HepG2 (cell line): ENCODE measurements around the gene NKX6-2. TPM values are rescaled to one million over a fixed set of nuclear protein-coding genes. Genes with fewer than 3 reads are reported as not detected.

Experiments used
- ATAC-seq: fragments of 200-7000 bp; cut with Tn5 transposase; 3 replicates; pipeline ENCODE4 v1.9.1; 2020; ENCODE audit warnings: mild to moderate bottlenecking, moderate library complexity
- BruUV-seq: library from RNA; stranded (reverse); fragments of 400-500 nt; replicated peaks from 2 replicates; lab custom pipeline; 2021; lab: Mats Ljungman, UMichigan
- CTCF ChIA-PET: fragments of 300-600 bp; formaldehyde crosslinking; extraction: SDS; loops from one replicate; lab custom pipeline; 2021; ENCODE audit warnings: low total read pairs, inconsistent platforms, low intra/inter-chr PET ratio; lab: Yijun Ruan, JAX
- POLR2A ChIA-PET: fragments of 350-600 bp; sonication (Branson Sonifier 250); formaldehyde crosslinking; loops from one replicate; lab custom pipeline; 2020; ENCODE audit warnings: antibody characterized with exemption, inconsistent platforms; lab: Yijun Ruan, JAX
- DNase-seq: peaks from one replicate; pipeline ENCODE4 v3.0.0-alpha.2; 2015; ENCODE audit warnings: low spot score
- FAIRE-seq: peaks from 3 replicates; lab custom pipeline; 2011; peaks lifted over from hg19 to GRCh38; lab: Jason Lieb, UNC
- H2AFZ ChIP-seq: one replicate; pipeline ENCODE4 v1.6.1; 2011; ENCODE audit warnings: low read length, inconsistent platforms
- H3K27ac ChIP-seq: fragments of 300-600 bp; 3 replicates; pipeline ENCODE4 v1.8.0; 2011; ENCODE audit warnings: mixed run types, mild to moderate bottlenecking, mixed read lengths, low read length, inconsistent platforms; ENCODE audit not compliant: insufficient read depth; ENCODE audit errors: extremely low read length
- H3K27me3 ChIP-seq, 2 experiments: fragments of 200-600 bp in 1 of 2; 2 replicates in 1 of 2; 3 replicates in 1 of 2; pipeline versions ENCODE4 v1.6.0 to v1.8.0; 2011; ENCODE audit warnings: low read length in 2 of 2, mild to moderate bottlenecking in 2 of 2, moderate library complexity in 2 of 2, inconsistent platforms in 1 of 2; ENCODE audit not compliant: insufficient read depth in 2 of 2, control insufficient read depth in 1 of 2
- H3K36me3 ChIP-seq, 2 experiments: fragments of 200-600 bp in 1 of 2; replicated peaks in 1 of 2; 2 replicates in 1 of 2; 3 replicates in 1 of 2; pipeline versions ENCODE4 v1.5.1 to v1.8.0; 2011; ENCODE audit warnings: low read length in 2 of 2, inconsistent platforms in 1 of 2; ENCODE audit not compliant: insufficient read depth in 2 of 2, control insufficient read depth in 1 of 2
- H3K4me1 ChIP-seq: 2 replicates; pipeline ENCODE4 v1.5.1; 2012; ENCODE audit warnings: low read length, inconsistent platforms; ENCODE audit not compliant: insufficient read depth
- H3K4me2 ChIP-seq: 2 replicates; pipeline ENCODE4 v1.6.0; 2011; ENCODE audit warnings: low read depth, low read length, inconsistent platforms
- H3K4me3 ChIP-seq, 3 experiments: fragments of 200-600 bp in 1 of 3; sonication (generic), shearing (Covaris generic) in 1 of 3; replicated peaks in 1 of 3; 2 replicates each; pipeline ENCODE4 v1.5.1; 2011 to 2016; ENCODE audit warnings: low read length in 3 of 3, inconsistent platforms in 2 of 3, low read depth in 2 of 3, mild to moderate bottlenecking in 2 of 3, control low read depth in 1 of 3, mixed read lengths in 1 of 3; ENCODE audit not compliant: insufficient read depth in 1 of 3
- H3K79me2 ChIP-seq: one replicate; pipeline ENCODE4 v1.6.1; 2011; ENCODE audit warnings: low read length, inconsistent platforms; ENCODE audit not compliant: insufficient read depth
- H3K9ac ChIP-seq: 2 replicates; pipeline ENCODE4 v1.6.0; 2011; ENCODE audit warnings: mild to moderate bottlenecking, low read depth, low read length, inconsistent platforms; ENCODE audit not compliant: insufficient read depth
- H3K9me3 ChIP-seq: 2 replicates; pipeline ENCODE4 v1.5.1; 2012; ENCODE audit warnings: mild to moderate bottlenecking, low read length
- H4K20me1 ChIP-seq: 2 replicates; pipeline ENCODE4 v1.6.0; 2011; ENCODE audit warnings: inconsistent platforms, mild to moderate bottlenecking, low read length, moderate library complexity; ENCODE audit not compliant: insufficient read depth
- ARHGAP35 ChIP-seq: sonication (generic); formaldehyde crosslinking; IDR thresholded peaks from 2 replicates; pipeline ENCODE4 v1.9.0; 2022; ENCODE audit warnings: mild to moderate bottlenecking, inconsistent platforms, moderate library complexity, missing genetic modification reagents, borderline replicate concordance
- ATF4 ChIP-seq, 2 experiments: fragments of 450-650 bp in 1 of 2; sonication (generic) in 1 of 2; formaldehyde crosslinking; IDR thresholded peaks; 2 replicates each; pipeline versions ENCODE4 v1.5.0 to v1.8.0; 2020 to 2022; ENCODE audit warnings: mild to moderate bottlenecking in 1 of 2, missing genetic modification reagents in 1 of 2
- CBX1 ChIP-seq: IDR thresholded peaks from one replicate; pipeline ENCODE4 v1.6.1; 2016; ENCODE audit warnings: antibody characterized with exemption, low read depth
- CEBPG ChIP-seq: IDR thresholded peaks from 2 replicates; pipeline ENCODE4 v1.6.1; 2016
- IKZF4 ChIP-seq: sonication (generic); formaldehyde crosslinking; IDR thresholded peaks from 2 replicates; pipeline ENCODE4 v1.5.1; 2020; ENCODE audit warnings: borderline replicate concordance, mild to moderate bottlenecking, low read depth, missing genetic modification reagents; ENCODE audit errors: not compliant biosample characterization
- KAT8 ChIP-seq: IDR thresholded peaks from 2 replicates; pipeline ENCODE4 v1.6.1; 2016; ENCODE audit warnings: missing genetic modification reagents, missing compliant biosample characterization
- MED13 ChIP-seq: sonication (generic); formaldehyde crosslinking; IDR thresholded peaks from 2 replicates; pipeline ENCODE4 v1.5.0; 2020; ENCODE audit warnings: missing genetic modification reagents
- NCOA2 ChIP-seq: sonication (generic); formaldehyde crosslinking; IDR thresholded peaks from 2 replicates; pipeline ENCODE4 v1.8.0; 2022; ENCODE audit warnings: inconsistent platforms
- NFIB ChIP-seq: sonication (generic); formaldehyde crosslinking; IDR thresholded peaks from 2 replicates; pipeline ENCODE4 v1.9.0; 2021; ENCODE audit warnings: missing genetic modification reagents, mild to moderate bottlenecking, borderline replicate concordance
- NR2F1 ChIP-seq, 2 experiments: fragments of 450-650 bp in 1 of 2; formaldehyde crosslinking in 1 of 2; IDR thresholded peaks; 2 replicates each; pipeline versions ENCODE4 v1.5.0 to v1.6.1; 2016 to 2020; ENCODE audit warnings: mild to moderate bottlenecking in 1 of 2, missing compliant biosample characterization in 1 of 2, missing genetic modification reagents in 1 of 2, moderate library complexity in 1 of 2
- RFXAP ChIP-seq: sonication (generic); formaldehyde crosslinking; IDR thresholded peaks from 2 replicates; pipeline ENCODE4 v1.4.0; 2020; ENCODE audit warnings: missing genetic modification reagents, borderline replicate concordance
- SIN3A ChIP-seq: IDR thresholded peaks from 2 replicates; pipeline ENCODE4 v1.6.1; 2011; ENCODE audit warnings: low read depth, mild to moderate bottlenecking, control low read depth, low read length, borderline replicate concordance
- SP5 ChIP-seq: IDR thresholded peaks from 2 replicates; pipeline ENCODE4 v1.6.1; 2016; ENCODE audit warnings: low read depth, borderline replicate concordance
- TARDBP ChIP-seq: sonication (generic); formaldehyde crosslinking; IDR thresholded peaks from 2 replicates; pipeline ENCODE4 v1.8.0; 2022; ENCODE audit warnings: mild to moderate bottlenecking, missing genetic modification reagents
- ZNF207 ChIP-seq: fragments of 450-650 bp; IDR thresholded peaks from 2 replicates; pipeline ENCODE4 v1.6.1; 2016; ENCODE audit warnings: antibody characterized with exemption, borderline replicate concordance
- ZNF552 ChIP-seq: sonication (generic); formaldehyde crosslinking; IDR thresholded peaks from 2 replicates; pipeline ENCODE4 v1.9.0; 2022; ENCODE audit warnings: missing genetic modification reagents, mild to moderate bottlenecking, borderline replicate concordance
- ZNF615 ChIP-seq: sonication (generic); formaldehyde crosslinking; IDR thresholded peaks from 2 replicates; pipeline ENCODE4 v1.5.0; 2020; ENCODE audit warnings: mild to moderate bottlenecking, missing genetic modification reagents, borderline replicate concordance
- ZNF674 ChIP-seq: sonication (generic); formaldehyde crosslinking; IDR thresholded peaks from 2 replicates; pipeline ENCODE4 v1.5.0; 2020; ENCODE audit warnings: low read depth, mild to moderate bottlenecking, missing genetic modification reagents
- WGBS: methylation state at CpG from one replicate; pipeline ENCODE4 v1.1.6; 2017; ENCODE audit warnings: low lambda C conversion rate; 5-methylcytosine and 5-hydroxymethylcytosine counted together
- in situ Hi-C: cut with HindIII; loops from 2 replicates; pipeline ENCODE4 v1.10.0; 2017; ENCODE audit warnings: low pct_unique_long_range_greater_than_20kb; ENCODE audit not compliant: extremely low pct_ligation_motif_present
- intact Hi-C: fragments of 100-400 bp; cut with micrococcal nuclease; formaldehyde crosslinking; loops from one replicate; pipeline ENCODE4 v1.10.0; 2022; ENCODE audit not compliant: unreplicated experiment
- polyA plus RNA-seq, 8 experiments: library from polyadenylated mRNA; depleted of rRNA in 3 of 8; stranded (reverse) in 7 of 8; unstranded in 1 of 8; fragments of >200 nt; fragmentation: Illumina TruSeq in 4 of 8; extraction: Trizol in 4 of 8; gene quantifications; 2 replicates each; pipeline versions ENCODE4 v1.2.1 to v1.2.3, GENCODE V29; 2011 to 2016; ENCODE audit warnings: low read depth in 4 of 8, missing spikeins in 1 of 8, mixed read lengths in 1 of 8; ENCODE audit not compliant: insufficient read depth in 1 of 8
- total RNA-seq, 5 experiments: library from RNA; depleted of rRNA; stranded (reverse); fragments of >200 nt; fragmentation: Illumina TruSeq; extraction: Trizol; gene quantifications; 2 replicates each; pipeline ENCODE4 v1.2.3, GENCODE V29; 2016; ENCODE audit warnings: low read depth in 1 of 5
- TF ChIP-seq, protein P1 (sequence below): sonication (generic); formaldehyde crosslinking; IDR thresholded peaks from 2 replicates; pipeline ENCODE4 v1.4.0; 2020; ENCODE audit warnings: missing genetic modification reagents, low read depth, mild to moderate bottlenecking, borderline replicate concordance

NKX6-2 gene
- total and polyA plus RNA-seq, 2 of the 13 experiments (the other 11 are each of a cell fraction or from before 2014, with no cell fraction given) = not detected

- no peaks in the 10 kb centered on the region for H4K20me1 ChIP-seq
- no peak for DNase-seq
- ATAC-seq = no peak
- ChIA-PET CTCF (no interaction called here), POLR2A (no interaction called here)
- H3K4me2 ChIP-seq = no peak overlapping the region
- in situ Hi-C loops = no loop called here
- TF ChIP-seq ZNF552 (CRISPR knock-in tag) (no peak), CBX1 (no peak), CEBPG (CRISPR knock-in tag) (no peak), TARDBP (no peak), NCOA2 (CRISPR knock-in tag) (no peak), ZNF207 (no peak), SP5 (CRISPR knock-in tag) (no peak), NFIB (CRISPR knock-in tag) (no peak), ZNF615 (CRISPR knock-in tag) (no peak), ARHGAP35 (CRISPR knock-in tag) (no peak), ATF4 (CRISPR knock-in tag; IDR thresholded peaks at IDR 0.05) (no peak), SIN3A (no peak), IKZF4 (CRISPR knock-in tag) (no peak), KAT8 (CRISPR knock-in tag) (no peak), ZNF674 (CRISPR knock-in tag) (no peak), MED13 (CRISPR knock-in tag) (no peak), RFXAP (CRISPR knock-in tag) (no peak), NR2F1 (CRISPR knock-in tag; IDR thresholded peaks at IDR 0.05) (no peak)
- TF ChIP-seq, protein P1, sequence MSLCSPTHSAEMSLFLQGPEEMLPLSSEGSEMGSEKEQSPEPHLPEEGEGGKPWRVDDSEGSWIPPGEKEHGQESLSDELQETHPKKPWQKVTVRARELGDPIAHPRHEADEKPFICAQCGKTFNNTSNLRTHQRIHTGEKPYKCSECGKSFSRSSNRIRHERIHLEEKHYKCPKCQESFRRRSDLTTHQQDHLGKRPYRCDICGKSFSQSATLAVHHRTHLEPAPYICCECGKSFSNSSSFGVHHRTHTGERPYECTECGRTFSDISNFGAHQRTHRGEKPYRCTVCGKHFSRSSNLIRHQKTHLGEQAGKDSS (CRISPR knock-in tag) = no peak
- intact Hi-C loops = no loop called here
- no peak overlapping the region for H3K4me3 ChIP-seq
- no peaks in the 10 kb centered on the region for H3K4me1 ChIP-seq
- no peak overlapping the region for H3K27ac ChIP-seq
- H3K9me3 ChIP-seq = no peaks in the 10 kb centered on the region
- no peaks in the 10 kb centered on the region for H3K27me3 ChIP-seq
- no peak overlapping the region for H3K9ac ChIP-seq
- no peak for FAIRE-seq
- no peaks in the 10 kb centered on the region for H3K36me3 ChIP-seq
- BruUV-seq = no TSS peak
- H2AFZ ChIP-seq = no peak overlapping the region
- 87% methylated on average over 3 of the region's 11 CpGs for WGBS
- H3K79me2 ChIP-seq = no peaks in the 10 kb centered on the region
Observed at GRCh38 chr10:132765435-132765834, 20.5 kb downstream of the NKX6-2 start.
